ENCODE results near the gene PRELID1.

DNA sequence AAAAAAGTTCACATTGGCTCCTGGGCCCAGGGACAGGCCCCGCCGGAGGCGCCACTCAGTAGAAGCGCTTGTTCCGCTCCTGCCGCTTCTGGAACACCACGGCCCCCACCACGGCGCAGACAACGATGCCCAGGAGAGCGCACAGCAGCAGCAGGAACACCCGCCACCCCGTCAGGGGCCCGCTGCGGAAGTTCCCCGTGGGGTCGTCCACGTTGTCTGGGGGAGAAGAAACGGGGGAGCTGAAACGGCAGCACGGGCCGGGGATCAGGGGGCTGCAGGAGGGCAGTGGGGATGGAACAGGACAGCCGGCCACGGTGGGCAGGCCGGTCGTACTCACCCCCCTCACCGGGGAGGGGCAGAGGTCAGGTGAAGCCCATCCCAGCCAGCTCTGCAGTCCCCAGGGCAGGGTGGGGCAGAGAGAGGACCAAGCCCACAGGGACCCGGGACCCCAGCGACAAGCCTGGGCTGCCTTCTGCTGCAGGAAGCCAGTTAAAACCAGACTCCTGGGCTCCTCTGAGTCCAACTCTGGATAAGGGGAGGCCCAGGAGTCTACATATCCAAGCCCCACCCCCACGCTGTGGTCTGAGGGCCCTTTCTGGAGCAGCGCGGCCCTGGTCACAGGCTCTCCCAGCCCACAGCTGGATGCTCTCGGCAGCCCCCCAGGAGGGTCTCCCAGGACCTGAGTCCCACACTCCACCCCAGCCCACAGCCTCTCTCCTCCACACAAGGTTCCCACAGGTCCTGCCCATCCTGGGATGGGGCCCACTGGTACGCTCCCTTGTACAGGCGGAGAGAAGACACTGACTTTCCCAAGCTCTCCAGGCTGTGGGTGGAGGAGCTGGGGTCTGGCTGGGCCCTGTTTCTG, 28.7 kb downstream of the PRELID1 start:
- no peak for TF ChIP-seq CTCF (IDR thresholded peaks at IDR 0.05)
- no peak for TF ChIP-seq POLR2A (IDR thresholded peaks at IDR 0.05)
